Stimulated activated naive CD8-positive, alpha-beta T cell treated with anti-CD3 and anti-CD28 coated beads, Interleukin-15, Interleukin-2, amounts not matched to agents 100 ng/mL and 50 ng/mL, for 24 hours (primary cell): ENCODE data around the gene PROK1.

Experiments used
- H3K27ac Mint-ChIP-seq: one replicate; pipeline ENCODE4 v1.8.0; 2021; ENCODE audit warnings: mild to moderate bottlenecking, mixed read lengths
- H3K27me3 Mint-ChIP-seq: one replicate; pipeline ENCODE4 v1.8.0; 2021; ENCODE audit warnings: mixed read lengths
- H3K36me3 Mint-ChIP-seq: one replicate; pipeline ENCODE4 v1.8.0; 2021; ENCODE audit warnings: low read depth, mixed read lengths
- H3K4me1 Mint-ChIP-seq: one replicate; pipeline ENCODE4 v1.8.0; 2021; ENCODE audit warnings: low read depth, mixed read lengths
- H3K4me3 Mint-ChIP-seq: one replicate; pipeline ENCODE4 v1.8.0; 2021; ENCODE audit warnings: mild to moderate bottlenecking, mixed read lengths
- H3K9me3 Mint-ChIP-seq: one replicate; pipeline ENCODE4 v1.8.0; 2021; ENCODE audit warnings: mixed read lengths

The PROK1 gene

DNA sequence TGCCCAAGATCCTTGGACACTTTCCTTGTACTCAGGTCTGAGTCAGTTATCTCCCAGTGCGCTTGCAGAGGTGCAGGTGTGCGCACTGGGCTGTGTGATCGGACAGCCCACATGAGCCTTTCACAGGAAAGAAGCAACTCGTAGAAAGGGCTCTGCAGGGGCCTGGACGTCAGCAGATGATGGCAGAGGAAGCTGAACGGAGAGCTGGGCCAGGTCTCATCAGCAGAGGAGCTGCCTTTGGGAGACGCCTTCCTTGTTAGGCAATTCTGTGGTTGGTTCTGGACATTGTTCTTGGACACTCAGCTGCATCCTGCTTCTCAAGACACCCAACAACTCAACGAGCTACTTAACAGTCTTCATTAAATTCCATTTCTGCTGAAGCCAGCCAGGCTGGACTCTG lies 7.5 kb upstream of the PROK1 start:
- peaks cover 11% of the 10 kb centered on the region for H3K27me3 Mint-ChIP-seq
- H3K4me1 Mint-ChIP-seq: no peaks in the 10 kb centered on the region
- no peaks in the 10 kb centered on the region for H3K9me3 Mint-ChIP-seq
- H3K27ac Mint-ChIP-seq: no peak overlapping the region
- no peak overlapping the region for H3K4me3 Mint-ChIP-seq
- H3K36me3 Mint-ChIP-seq: no peaks in the 10 kb centered on the region

DNA sequence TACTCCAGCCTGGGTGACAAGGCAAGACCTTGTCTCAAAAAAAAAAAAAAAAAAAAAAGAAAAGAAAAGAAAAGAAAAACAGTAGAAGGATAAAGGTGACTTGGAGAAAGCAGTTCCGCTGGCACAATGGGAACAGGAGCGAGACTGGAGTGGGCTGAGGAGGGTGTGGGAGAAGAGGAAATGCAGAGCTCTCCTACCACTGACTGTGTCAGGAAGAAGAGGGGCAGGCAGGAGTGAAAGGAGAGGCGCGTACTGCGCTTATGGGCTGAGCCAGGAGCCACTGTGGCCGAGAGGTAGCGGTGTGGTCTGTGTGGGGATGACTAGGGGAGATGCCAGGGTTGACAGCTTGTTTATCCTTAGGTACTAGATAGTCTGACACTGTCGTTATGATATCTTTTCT lies 6.4 kb upstream of the PROK1 start:
- no peak overlapping the region for H3K27ac Mint-ChIP-seq
- no peaks in the 10 kb centered on the region for H3K4me1 Mint-ChIP-seq
- no peaks in the 10 kb centered on the region for H3K36me3 Mint-ChIP-seq
- no peak overlapping the region for H3K4me3 Mint-ChIP-seq
- H3K27me3 Mint-ChIP-seq: peaks cover 11% of the 10 kb centered on the region
- no peaks in the 10 kb centered on the region for H3K9me3 Mint-ChIP-seq

DNA sequence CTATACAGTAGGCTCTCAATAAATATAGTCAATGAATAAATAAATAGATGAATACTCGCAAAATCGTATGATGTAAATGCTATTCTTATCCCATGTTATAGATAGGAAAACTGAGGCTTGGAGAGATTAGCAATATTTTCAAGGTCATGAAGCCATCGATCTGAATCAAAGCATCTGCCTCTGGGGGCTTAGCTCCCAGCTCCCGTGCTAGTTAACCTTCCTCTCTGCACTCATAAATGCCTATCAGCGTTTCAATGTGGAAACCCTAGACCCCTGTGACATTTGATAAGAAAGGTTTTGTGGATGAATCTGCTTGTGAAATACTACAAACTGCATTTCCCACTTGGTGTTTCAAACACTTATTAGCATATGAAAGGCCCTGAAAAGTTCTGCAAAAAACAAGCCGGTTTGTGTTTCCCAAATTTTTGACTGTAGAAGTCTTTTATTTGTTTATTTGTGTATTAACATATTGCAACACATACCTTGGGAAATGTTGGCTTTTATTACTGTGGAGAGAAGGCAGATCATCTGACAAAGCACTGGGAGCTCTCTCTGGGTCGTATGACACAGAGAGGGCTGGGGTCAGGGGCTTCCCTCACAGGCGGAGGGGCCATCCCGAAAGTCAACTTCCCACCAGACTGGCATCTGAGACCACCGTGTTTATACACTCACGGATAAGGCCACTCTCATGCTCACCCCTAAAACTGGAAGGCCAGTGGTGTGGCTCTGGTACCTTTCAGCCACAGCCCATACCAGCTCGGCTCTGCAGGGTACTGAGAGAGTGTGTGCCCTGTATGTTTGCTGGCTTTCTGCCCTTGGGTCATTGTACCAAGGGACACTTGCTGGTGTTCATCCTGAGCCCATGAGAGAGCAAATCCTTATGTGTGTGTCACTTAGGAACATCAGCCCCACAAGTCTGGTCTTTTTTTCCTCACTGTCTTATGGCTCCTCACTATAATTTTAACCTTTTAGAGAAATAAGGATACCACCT lies 993 bp upstream of the PROK1 start:
- Mint-ChIP-seq H3K4me3 (no peak overlapping the region), H3K27ac (no peak overlapping the region), H3K4me1 (no peaks in the 10 kb centered on the region), H3K9me3 (no peaks in the 10 kb centered on the region), H3K27me3 (peaks cover 19% of the 10 kb centered on the region), H3K36me3 (no peaks in the 10 kb centered on the region)

DNA sequence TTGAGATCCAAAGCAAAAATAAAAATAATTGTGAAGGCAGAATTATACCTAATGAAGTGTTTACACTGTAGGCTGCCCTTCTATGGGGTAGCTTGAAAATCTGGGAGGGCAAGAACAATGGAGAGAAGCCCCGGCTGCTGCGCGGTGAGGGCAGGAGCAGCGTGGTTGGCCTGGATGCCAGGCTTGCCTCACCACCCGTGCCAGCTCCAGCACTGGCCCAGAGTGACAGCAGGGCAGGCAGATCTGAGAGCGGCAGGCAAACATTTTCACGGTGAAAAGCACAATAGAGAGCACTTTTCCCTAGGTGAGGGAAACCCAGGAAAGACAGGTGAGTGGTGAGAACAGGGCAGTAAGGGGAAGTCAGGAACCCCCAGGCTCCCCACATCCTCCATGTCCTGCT lies 1.4 kb downstream of the PROK1 start:
- H3K27me3 Mint-ChIP-seq: peaks cover 18% of the 10 kb centered on the region
- no peaks in the 10 kb centered on the region for H3K4me1 Mint-ChIP-seq
- no peaks in the 10 kb centered on the region for H3K9me3 Mint-ChIP-seq
- H3K27ac Mint-ChIP-seq: no peak overlapping the region
- no peak overlapping the region for H3K4me3 Mint-ChIP-seq
- H3K36me3 Mint-ChIP-seq: no peaks in the 10 kb centered on the region

DNA sequence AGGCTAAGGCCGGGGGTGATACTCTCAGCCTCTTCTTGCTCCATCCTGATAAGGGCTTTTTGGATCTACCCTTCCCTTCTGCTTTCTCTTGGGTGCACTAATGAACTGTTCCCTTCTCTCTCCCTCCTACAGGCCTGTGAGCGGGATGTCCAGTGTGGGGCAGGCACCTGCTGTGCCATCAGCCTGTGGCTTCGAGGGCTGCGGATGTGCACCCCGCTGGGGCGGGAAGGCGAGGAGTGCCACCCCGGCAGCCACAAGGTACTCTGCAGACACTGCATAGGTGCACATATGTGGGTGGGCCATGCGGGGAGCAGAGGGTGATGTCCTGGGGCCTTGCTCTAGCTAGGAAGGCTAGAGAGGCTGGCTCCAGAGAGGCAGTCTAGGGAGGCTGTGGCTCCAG lies 2.9 kb downstream of the PROK1 start:
- no peaks in the 10 kb centered on the region for H3K36me3 Mint-ChIP-seq
- H3K4me3 Mint-ChIP-seq: no peak overlapping the region
- no peaks in the 10 kb centered on the region for H3K9me3 Mint-ChIP-seq
- peaks cover 13% of the 10 kb centered on the region for H3K27me3 Mint-ChIP-seq
- H3K27ac Mint-ChIP-seq: no peak overlapping the region
- H3K4me1 Mint-ChIP-seq: no peaks in the 10 kb centered on the region

DNA sequence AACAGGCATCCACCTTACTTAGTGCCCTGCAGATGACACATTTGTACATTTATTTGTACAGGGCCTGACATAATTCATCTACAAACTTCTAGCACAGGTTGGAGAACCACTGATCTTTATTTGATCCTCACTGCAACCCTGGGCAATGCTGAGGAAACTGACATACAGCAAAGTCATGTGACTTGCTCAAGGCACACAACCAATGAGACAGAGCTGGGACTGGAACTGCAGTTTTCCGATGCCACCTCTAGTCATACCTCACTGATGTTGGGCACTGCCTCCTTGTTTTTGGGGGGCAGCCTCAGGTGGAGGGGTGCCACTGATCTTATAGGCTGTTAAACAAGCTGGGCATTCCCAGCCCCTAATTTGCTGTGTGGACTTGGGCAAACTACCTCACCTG lies 3.4 kb downstream of the PROK1 start:
- Mint-ChIP-seq H3K27me3 (peaks cover 13% of the 10 kb centered on the region), H3K36me3 (no peaks in the 10 kb centered on the region), H3K4me1 (no peaks in the 10 kb centered on the region), H3K4me3 (no peak overlapping the region), H3K9me3 (no peaks in the 10 kb centered on the region), H3K27ac (no peak overlapping the region)

DNA sequence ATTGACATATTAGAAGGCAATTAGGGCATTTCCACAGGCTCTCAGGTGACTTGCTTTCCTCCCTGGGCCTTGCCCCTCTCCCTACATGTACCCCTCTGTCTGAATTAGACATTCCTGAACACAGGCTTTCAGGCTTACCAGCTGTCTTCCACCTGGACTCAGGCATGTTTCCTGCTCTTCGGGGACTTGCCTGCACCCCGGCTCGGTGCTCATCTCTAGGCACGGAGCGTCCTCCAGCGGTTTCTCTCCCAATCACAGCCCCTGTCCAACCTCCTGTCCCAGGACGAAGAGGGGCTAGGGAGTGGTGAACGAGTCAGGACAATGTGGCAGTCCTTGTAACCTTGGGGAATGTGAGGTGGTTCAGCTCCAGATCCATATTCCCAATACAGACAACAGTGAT lies 4.2 kb downstream of the PROK1 start:
- peaks cover 13% of the 10 kb centered on the region for H3K27me3 Mint-ChIP-seq
- no peaks in the 10 kb centered on the region for H3K4me1 Mint-ChIP-seq
- H3K36me3 Mint-ChIP-seq: no peaks in the 10 kb centered on the region
- no peak overlapping the region for H3K4me3 Mint-ChIP-seq
- no peak overlapping the region for H3K27ac Mint-ChIP-seq
- no peaks in the 10 kb centered on the region for H3K9me3 Mint-ChIP-seq

DNA sequence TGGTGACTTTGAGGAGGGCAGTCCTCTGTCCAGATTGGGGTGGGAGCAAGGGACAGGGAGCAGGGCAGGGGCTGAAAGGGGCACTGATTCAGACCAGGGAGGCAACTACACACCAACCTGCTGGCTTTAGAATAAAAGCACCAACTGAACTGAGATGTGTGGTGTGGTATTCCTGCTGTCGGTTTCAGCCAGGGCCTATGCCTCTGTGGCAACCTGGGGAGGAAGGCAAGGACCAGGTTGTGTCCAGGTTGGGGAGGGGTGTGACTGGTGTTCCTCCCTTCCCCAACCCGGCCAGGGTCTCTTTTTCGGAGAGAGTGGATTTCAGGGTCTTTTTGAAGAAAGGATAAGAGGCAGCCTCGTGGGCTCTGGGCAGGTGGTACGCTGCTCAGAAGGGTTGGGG lies 6.3 kb downstream of the PROK1 start:
- no peaks in the 10 kb centered on the region for H3K36me3 Mint-ChIP-seq
- no peak overlapping the region for H3K4me3 Mint-ChIP-seq
- H3K27ac Mint-ChIP-seq: no peak overlapping the region
- no peaks in the 10 kb centered on the region for H3K9me3 Mint-ChIP-seq
- no peaks in the 10 kb centered on the region for H3K4me1 Mint-ChIP-seq
- H3K27me3 Mint-ChIP-seq: peaks cover 2% of the 10 kb centered on the region

DNA sequence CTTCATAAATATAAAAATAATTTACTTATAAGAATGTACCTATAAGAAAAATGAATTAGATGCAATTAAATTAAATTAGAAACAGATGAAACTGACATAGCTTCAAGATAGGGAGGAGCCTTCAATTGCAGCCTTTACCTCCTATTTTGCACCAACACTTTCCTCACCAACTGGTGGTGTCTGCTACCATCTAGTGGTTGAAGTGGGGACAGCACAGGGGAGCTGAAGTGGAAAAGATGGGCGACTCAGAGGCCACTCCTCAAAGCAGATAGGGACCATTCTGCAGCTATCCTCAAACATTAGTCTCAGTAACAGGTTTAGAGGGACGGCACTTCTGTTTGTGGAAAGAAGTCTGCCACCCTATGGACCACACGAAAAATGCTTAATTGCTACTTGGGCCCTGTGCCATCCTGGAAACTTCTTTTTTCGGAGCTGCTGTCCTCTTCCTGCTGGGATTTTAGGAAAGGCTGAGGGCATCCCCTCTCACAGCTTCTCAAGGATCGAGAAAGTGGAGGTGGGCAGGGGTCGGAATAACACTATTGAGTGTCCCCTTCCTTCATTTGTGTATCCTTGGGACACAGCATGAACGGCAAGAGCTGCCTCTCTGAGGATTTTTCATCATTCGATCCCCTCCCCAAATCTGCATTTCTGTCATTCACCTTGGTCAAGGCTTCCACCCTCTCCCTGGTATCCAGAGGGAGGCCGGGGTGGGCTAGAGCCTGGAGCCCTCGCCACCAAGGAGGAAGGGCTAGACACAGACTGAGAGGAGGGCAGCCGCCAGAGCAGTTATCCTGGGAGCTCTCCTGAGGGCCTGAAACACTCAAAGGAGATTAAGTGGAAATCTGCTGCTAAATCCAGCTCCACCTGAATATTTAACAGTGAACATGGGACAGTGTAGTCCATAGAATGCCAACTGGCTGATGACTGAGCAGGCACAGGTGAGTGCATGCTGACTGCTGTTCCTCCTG lies 9.6 kb downstream of the PROK1 start:
- Mint-ChIP-seq H3K36me3 (no peaks in the 10 kb centered on the region), H3K4me3 (no peak overlapping the region), H3K27me3 (no peaks in the 10 kb centered on the region), H3K4me1 (no peaks in the 10 kb centered on the region), H3K9me3 (no peaks in the 10 kb centered on the region), H3K27ac (no peak overlapping the region)

DNA sequence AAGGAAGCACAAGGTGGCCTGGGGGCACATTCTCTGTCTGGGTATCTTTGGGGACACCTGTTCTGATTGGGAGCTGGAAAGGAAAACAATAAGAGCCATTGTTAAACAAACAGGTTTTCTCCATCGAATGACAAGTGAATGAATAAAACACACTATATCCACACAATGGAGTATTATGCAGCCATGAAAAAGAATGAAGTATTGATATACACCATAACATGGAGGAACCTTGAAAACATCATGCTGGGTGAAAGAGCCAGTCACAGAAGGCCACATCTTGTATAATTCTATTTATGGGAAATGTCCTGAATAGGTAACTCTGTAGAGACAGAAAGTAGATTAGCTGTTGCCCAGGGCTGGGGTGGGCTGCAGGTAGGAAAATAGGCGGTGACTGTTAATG lies 11.1 kb downstream of the PROK1 start:
- no peaks in the 10 kb centered on the region for H3K9me3 Mint-ChIP-seq
- H3K36me3 Mint-ChIP-seq: no peaks in the 10 kb centered on the region
- no peak overlapping the region for H3K4me3 Mint-ChIP-seq
- no peak overlapping the region for H3K27ac Mint-ChIP-seq
- H3K4me1 Mint-ChIP-seq: no peaks in the 10 kb centered on the region
- no peaks in the 10 kb centered on the region for H3K27me3 Mint-ChIP-seq

DNA sequence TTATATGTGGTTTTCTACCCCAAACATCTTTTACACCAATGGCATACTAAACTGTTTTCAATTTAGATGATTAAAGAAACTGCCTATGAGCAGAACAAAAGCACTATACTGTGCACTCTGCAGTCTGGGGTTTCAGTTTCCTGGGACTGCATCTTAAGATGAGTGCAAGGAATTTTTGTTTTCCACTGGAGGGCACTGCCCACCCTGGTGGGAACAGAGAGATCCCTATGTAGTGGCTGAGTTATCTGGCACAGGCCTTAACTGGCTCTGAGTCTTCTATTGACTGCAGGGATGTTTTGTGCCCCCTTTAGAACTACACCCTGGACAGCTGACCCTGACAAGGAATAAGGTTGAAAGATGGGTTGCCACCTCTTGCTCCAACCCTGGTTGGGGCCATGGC lies 12.0 kb downstream of the PROK1 start:
- Mint-ChIP-seq H3K9me3 (no peaks in the 10 kb centered on the region), H3K36me3 (no peaks in the 10 kb centered on the region), H3K27me3 (peaks cover 4% of the 10 kb centered on the region)

DNA sequence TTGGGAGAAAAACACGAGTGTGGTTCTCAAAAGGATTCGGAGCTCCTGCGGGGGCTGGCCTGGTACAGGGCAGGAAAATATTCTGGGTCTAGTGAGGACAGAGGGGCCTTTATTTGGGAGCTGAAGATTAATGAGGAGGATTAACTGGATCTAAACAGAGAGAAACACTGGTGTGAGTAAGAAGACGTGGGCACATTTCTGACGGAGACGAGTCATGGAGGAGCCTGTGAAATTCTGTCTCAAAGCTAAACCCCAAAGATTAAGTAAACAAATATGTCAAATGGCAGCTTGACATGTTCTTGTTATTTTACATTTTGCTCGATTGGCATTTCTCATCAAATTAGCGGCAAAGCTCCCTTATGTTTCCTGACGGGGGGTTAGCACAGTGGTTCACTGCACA lies 12.8 kb downstream of the PROK1 start:
- Mint-ChIP-seq H3K4me3 (no peak overlapping the region), H3K4me1 (no peaks in the 10 kb centered on the region), H3K27ac (no peak overlapping the region), H3K9me3 (no peaks in the 10 kb centered on the region), H3K36me3 (no peaks in the 10 kb centered on the region), H3K27me3 (peaks cover 4% of the 10 kb centered on the region)

More for the DNA sequence above, 12.0 kb downstream of the PROK1 start:
- H3K4me1 Mint-ChIP-seq: no peaks in the 10 kb centered on the region
- H3K4me3 Mint-ChIP-seq: no peak overlapping the region
- no peak overlapping the region for H3K27ac Mint-ChIP-seq

DNA sequence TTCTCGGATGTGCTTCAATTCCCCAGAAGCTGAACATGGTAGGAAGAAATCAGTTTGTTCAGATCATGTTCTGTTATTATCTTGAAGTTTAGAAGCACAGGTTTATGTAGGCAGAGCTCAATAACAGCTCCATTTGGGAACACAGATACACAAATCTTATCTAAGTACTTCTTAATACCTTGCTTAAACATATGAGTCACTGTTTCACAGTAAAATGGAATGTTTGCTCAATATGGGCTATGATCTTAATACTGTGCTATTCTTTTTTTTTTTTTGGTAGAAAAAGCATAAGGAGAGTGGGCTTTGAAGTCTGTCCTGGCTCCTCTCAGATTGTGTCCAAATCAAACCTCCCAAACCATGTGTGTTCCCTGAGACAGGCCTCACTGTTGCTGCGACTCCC lies 13.4 kb downstream of the PROK1 start:
- Mint-ChIP-seq H3K27ac (no peak overlapping the region), H3K27me3 (peaks cover 4% of the 10 kb centered on the region), H3K36me3 (no peaks in the 10 kb centered on the region), H3K4me1 (no peaks in the 10 kb centered on the region), H3K4me3 (no peak overlapping the region), H3K9me3 (no peaks in the 10 kb centered on the region)

DNA sequence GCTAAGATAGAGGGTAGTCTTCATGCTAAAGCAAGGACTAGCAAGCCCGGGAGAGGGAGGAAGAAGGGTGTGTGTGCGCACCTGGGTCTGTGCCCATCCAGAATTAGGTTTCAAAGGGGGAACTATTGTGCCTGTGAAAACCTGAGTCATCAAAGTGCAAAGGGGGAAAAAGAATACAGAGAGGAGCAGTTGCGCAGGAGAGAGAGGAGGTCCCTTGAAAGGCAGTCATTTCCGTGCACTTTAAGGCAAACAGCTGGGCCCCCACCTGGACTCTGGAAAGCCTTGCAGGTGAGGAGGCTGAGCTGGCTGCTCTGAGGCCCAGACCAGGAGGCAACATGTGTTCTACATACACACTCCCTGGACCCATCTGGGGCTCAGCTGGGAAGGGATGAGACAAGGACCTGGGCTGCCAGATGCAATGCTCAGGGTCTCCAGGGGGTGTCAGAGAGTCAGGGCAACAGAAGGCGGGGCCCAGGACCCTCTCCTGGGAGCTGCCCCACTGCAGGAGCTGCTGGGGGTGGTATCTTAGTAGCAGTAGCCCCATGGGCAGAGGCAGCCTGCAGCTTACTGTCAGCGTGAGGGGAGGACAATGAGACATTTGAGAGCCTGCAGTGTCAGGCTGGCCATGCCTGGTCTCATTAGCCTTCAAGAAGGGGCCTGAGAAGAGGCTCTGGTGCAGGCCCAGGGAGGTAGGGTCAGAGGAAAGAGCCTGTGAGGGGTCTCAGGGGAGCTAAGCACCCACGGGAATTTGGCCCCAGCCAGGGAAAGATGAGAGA lies 14.3 kb downstream of the PROK1 start:
- H3K27ac Mint-ChIP-seq: no peak overlapping the region
- no peak overlapping the region for H3K4me3 Mint-ChIP-seq
- peaks cover 4% of the 10 kb centered on the region for H3K27me3 Mint-ChIP-seq
- H3K9me3 Mint-ChIP-seq: no peaks in the 10 kb centered on the region
- H3K36me3 Mint-ChIP-seq: no peaks in the 10 kb centered on the region
- no peaks in the 10 kb centered on the region for H3K4me1 Mint-ChIP-seq
